Dendritic cell treated with granulocyte-macrophage colony-stimulating factor and Interleukin-4, amounts not matched to agents 40 ng/mL and 50 ng/mL, for 4 days (primary cell): ENCODE results near the gene GIT1.

Experiments used
- H3K27ac Mint-ChIP-seq: one replicate; pipeline ENCODE4 v1.8.0; 2022; ENCODE audit warnings: mild to moderate bottlenecking, mixed read lengths
- H3K27me3 Mint-ChIP-seq: one replicate; pipeline ENCODE4 v1.8.0; 2022; ENCODE audit warnings: mild to moderate bottlenecking, mixed read lengths
- H3K36me3 Mint-ChIP-seq: one replicate; pipeline ENCODE4 v1.8.0; 2022; ENCODE audit warnings: low read depth, mixed read lengths
- H3K4me1 Mint-ChIP-seq: one replicate; pipeline ENCODE4 v1.8.0; 2022; ENCODE audit warnings: low read depth, mixed read lengths
- H3K4me3 Mint-ChIP-seq: one replicate; pipeline ENCODE4 v1.8.0; 2022; ENCODE audit warnings: mild to moderate bottlenecking, moderate library complexity, mixed read lengths
- H3K9me3 Mint-ChIP-seq: one replicate; pipeline ENCODE4 v1.8.0; 2022; ENCODE audit warnings: mixed read lengths
- intact Hi-C: fragments of 100-400 bp; cut with micrococcal nuclease; formaldehyde crosslinking; loops from one replicate; pipeline ENCODE4 v1.15.0; 2022

Gene GIT1

DNA sequence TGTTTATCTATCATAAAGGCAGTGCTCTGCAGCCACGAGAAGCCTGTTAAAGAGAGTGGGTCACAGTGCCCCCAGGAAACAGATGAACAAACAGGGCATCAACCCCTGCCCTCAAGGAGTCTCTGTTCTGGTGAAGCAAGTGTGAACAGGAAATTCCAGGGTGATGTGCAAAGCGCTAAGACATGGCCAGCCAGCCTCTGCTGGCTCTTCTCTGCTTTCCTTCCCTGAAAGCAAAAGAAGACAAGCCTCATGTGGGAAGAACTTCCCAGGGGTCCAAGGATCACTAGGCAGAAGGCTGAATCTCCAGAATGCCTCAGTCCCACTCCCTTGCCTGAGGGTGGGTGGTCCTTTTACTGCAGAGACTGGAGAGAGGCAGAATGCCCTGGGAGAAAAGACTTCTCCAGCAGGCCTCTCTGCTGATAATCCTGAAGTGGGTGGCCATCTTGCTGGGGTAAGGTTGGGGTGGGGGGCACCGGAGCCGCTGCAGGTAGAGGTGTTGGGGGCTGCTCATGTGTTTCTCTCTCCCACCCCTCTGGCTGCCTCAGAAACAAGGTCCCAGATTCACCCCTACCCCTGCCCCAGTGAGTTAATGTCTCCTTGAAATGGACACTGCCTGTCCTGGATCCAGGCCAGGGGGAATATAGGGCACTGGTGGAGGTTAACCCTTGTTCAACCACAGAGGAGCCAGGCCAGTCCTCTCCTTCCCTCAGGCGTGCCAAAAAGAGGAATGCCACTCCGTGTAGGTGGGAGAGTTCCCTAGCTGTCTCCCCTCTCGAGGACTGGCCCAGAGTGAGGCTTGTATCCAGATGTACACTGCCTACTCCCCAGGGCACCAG is 5.9 kb upstream of the GIT1 start:
- Mint-ChIP-seq H3K4me1 (peaks cover 49% of the 10 kb centered on the region), H3K27me3 (peaks cover 49% of the 10 kb centered on the region), H3K9me3 (no peaks in the 10 kb centered on the region), H3K27ac (no peak overlapping the region), H3K36me3 (no peaks in the 10 kb centered on the region), H3K4me3 (no peak overlapping the region)
- intact Hi-C loops = no loop called here

DNA sequence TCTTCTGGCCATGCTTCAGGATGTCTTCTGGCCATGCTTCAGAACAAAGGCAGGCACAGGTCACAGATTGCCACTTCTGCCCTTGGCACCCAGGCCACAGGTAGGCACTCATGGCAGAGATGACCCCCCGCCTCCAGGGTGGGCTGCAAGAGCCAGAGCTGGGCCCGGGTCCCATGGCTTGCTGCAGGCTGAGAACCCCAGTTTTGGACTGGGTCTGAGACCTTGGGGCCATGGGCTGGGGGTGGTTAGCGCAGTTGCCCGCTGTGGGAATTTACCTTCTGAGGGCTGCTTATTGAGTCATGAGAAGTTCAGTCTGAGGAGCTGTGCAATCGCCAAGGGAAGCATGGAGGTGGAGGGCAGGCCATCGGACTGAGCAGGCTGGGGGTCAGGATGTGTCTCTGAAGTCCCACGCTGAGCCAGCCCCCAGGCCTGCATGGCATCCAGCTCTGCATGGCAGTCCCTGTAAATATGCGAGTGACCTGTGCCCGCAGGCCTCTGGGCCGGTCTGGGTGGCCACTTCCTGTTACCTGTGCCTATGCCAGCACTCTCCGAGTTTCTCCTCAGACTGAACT is 5.2 kb upstream of the GIT1 start:
- intact Hi-C loops = no loop called here
- Mint-ChIP-seq H3K9me3 (no peaks in the 10 kb centered on the region), H3K4me1 (peaks cover 56% of the 10 kb centered on the region)

DNA sequence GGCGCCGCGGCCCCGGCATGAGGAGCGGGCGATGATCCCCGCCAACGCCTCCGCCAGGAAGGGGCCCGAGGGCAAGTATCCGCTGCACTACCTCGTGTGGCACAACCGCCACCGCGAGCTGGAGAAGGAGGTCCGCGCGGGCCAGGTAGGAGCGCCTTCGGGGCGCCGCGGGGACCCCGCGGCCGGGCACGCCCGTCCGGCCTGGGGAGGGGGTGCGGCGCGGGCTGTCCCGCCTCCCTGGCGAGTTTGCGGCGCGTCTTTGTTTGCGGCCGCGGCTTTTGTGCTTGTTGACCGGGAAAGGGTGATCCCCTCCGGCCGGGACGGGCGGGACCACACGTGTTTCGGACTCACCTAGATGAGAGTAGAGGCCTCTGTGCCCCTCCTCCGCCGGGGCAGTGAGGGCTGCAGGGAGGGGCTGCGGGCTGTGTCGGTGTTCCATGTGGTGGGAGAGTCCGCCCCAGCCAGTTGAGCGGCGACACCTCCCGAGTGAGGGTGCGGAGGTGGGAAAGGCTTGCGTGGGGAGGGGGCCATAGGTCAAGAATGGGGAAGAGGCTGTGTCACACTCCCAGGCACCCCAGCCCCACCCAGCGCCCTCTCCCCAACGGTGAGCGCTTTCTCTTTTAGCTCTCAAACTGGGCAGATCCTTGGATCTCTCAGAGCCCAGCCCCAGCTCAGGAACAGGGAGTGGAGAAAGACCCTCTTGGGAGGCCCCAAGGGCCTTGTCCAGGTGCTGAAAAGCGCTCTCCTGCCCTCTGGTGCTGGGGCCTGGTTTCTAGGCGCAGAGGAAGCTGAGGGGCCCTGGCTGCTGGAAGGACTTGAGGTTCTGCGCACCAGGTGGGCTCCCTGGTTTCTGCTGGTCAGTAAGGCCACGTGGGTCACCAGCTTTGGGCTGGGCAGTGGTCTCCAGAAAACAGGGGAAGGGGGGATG is 4.4 kb upstream of the GIT1 start:
- Mint-ChIP-seq H3K27me3 (peaks cover 40% of the 10 kb centered on the region), H3K9me3 (no peaks in the 10 kb centered on the region), H3K27ac (no peak overlapping the region), H3K4me3 (peak overlapping the region; percentile 63), H3K4me1 (peaks cover 57% of the 10 kb centered on the region), H3K36me3 (peaks cover under 1% of the 10 kb centered on the region)
- intact Hi-C loops = no loop called here

More for the DNA sequence above, 5.2 kb upstream of the GIT1 start:
- Mint-ChIP-seq H3K4me3 (no peak overlapping the region), H3K27me3 (peaks cover 46% of the 10 kb centered on the region), H3K27ac (no peak overlapping the region), H3K36me3 (no peaks in the 10 kb centered on the region)

DNA sequence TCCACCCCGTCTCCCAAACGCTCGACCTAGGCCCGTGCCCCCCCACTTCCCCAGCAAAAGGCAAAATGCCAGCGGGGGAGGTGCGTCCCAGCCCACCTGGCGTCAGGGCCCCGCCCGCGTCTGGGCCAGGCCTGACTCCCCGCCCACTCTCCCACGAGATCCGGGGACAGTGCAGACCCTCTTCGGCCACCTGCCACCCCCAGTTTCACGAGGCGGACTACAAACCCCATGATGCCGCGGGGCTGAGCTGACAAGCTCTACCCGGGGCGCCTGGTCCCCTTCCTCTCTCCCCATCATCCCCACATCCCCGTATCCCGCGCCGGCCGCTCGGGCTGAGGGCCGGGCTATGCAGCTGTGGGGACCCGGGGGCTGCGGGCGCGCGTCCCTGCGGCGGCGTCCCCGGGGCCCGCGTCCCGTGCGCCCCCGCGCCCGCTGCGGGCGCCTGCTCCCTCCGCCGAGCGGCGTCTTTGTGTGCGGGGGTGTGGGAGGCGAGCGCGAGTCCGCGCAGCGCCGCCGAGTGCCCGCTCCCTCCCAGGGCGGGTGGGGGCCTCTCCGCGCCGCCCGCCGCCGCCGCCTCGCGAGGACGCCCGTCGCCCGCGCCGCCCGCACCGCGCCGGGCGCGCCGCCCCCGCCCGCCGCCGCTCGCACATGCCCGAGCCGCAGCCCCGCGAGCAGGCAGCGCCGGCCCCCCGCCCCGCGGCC is 3.6 kb upstream of the GIT1 start, which contains the start of gene ANKRD13B:
Gene ANKRD13B, plus strand, starts transcription at position 283 of the 702 bp plus-strand sequence. CDS start 490 bp downstream, outside the sequence.
- intact Hi-C loops = loop anchor here (1.0 kb wide), 1 partner anchor 13 kb away; no protein-coding TSS in a partner anchor
- H3K27ac Mint-ChIP-seq = peak within 1 kb of the TSS; percentile 71
- peak within 1 kb of the TSS; percentile 73 for H3K4me3 Mint-ChIP-seq
- peaks cover 39% of the 10 kb centered on the region for H3K27me3 Mint-ChIP-seq
- no peaks in the 10 kb centered on the region for H3K9me3 Mint-ChIP-seq
- H3K36me3 Mint-ChIP-seq = peaks cover 9% of the 10 kb centered on the region
- H3K4me1 Mint-ChIP-seq = peaks cover 61% of the 10 kb centered on the region

DNA sequence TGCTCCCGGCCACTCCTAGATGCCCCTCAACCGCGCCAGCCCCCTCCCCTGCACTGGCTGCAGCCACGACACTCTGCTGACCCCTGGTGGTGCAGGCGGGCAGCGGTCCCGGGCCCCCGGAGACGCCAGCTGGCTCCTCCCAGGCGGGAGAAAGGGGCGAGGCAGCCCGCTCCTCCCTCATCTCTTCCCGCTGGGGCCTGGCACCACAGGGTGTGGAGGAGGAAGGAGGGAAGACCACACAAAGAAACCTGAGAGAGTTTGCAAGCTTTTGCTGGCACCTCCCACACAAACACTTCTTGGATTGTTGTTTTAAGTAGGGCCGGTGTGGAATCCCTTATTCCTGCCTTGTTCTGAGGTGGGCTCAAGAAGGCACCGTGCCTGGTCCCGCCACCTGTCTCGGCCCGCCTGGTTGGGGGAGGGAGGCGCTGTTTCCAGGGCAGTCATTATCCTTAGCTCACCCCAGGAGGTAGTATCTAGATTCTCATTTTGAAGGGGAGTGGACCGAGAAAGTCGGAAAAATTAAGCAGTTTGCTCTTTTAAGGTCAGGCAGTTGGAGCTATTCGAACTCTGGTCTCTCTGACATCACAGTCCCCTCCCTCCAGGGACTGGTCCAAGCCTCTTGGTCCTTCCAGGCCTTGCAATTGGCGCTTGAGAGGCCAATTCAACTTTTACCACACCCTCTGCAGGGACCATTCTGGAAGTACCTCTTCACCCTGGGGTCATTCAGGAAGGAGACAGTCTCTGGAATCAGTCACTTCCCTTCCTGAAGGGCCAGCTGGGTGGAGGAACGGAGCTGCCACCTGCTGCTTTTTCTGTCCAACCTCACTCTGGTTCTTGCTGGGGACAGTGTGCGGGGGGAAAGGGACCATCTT is 2.5 kb upstream of the GIT1 start:
- intact Hi-C loops = loop anchor here (1.0 kb wide), 1 partner anchor 12 kb away; no protein-coding TSS in a partner anchor
- peaks cover 39% of the 10 kb centered on the region for H3K27me3 Mint-ChIP-seq
- H3K27ac Mint-ChIP-seq = peak overlapping the region; percentile 71
- no peaks in the 10 kb centered on the region for H3K9me3 Mint-ChIP-seq
- peaks cover 10% of the 10 kb centered on the region for H3K36me3 Mint-ChIP-seq
- peaks cover 72% of the 10 kb centered on the region for H3K4me1 Mint-ChIP-seq
- peak overlapping the region; percentile 73 for H3K4me3 Mint-ChIP-seq

DNA sequence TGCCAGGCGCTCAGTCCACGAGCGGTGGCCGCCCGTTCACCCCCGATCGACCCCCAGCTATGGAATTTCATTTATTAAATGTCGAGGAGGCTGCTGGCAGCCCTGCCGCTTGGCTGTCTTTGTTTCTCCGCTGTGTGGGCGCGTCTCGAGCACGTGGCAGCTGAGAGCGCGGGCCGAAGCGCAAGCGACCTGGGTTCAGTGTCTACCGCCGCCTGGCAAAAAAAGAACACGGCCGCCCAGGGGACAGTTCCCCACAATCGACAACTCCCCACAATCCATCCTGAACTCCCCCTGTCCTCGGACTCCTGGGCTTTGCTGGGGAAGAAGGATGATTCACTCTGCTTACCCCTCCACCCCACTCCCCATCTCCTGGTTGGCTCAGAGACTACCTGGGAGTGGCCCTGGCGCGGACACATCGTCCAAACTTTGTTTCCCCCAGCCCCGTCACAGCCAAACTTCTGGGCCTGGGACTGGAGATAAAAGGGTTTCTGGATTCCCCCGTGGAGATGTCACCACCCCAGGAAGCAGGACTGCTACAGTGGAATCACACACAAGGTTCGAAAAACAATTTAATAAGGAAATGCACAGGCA is 1.8 kb upstream of the GIT1 start:
- H3K9me3 Mint-ChIP-seq = no peaks in the 10 kb centered on the region
- peak overlapping the region; percentile 51 for H3K4me3 Mint-ChIP-seq
- peak overlapping the region; percentile 71 for H3K27ac Mint-ChIP-seq
- intact Hi-C loops = no loop called here
- peaks cover 71% of the 10 kb centered on the region for H3K4me1 Mint-ChIP-seq
- H3K27me3 Mint-ChIP-seq = peaks cover 39% of the 10 kb centered on the region
- peaks cover 10% of the 10 kb centered on the region for H3K36me3 Mint-ChIP-seq

DNA sequence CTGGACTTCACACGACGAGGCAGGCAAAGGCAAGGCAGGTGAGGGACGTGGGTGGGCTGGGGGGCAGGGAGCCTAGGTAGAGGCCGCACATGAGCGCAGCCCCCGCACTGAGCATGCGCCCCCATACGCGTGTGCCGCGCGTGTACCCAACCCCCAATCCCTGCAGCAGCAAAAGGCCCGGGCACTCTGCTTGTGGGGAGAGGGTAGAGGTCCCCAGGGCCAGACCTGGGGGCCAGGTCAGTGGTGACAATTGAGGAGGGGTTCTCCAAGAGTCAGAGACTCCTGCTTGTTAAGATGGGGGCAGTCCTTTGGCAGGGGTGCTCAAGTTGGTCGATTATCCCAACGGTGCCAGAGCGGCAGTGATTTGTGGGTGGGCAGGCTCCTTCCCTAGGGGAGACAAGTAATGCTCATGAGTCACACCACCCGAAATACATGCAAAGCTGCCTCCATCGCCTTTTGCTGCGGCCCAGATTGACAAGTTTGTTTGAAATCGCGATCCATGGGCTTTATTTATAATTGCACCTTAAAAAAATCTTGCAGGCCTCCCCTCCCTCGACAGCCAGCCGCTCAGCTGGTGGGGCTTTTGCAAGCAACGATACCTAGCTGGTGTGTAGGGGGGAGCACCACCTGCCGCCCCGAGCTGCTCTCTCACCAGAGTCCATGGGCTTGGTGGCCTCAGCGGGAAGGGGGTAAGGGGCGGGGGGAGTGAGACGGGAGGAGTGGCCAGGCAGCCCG is 1.1 kb upstream of the GIT1 start:
- peaks cover 36% of the 10 kb centered on the region for H3K27me3 Mint-ChIP-seq
- H3K9me3 Mint-ChIP-seq = no peaks in the 10 kb centered on the region
- H3K27ac Mint-ChIP-seq = peak overlapping the region; percentile 71
- peak overlapping the region; percentile 73 for H3K4me3 Mint-ChIP-seq
- H3K4me1 Mint-ChIP-seq = peaks cover 72% of the 10 kb centered on the region
- intact Hi-C loops = no loop called here
- peaks cover 10% of the 10 kb centered on the region for H3K36me3 Mint-ChIP-seq

DNA sequence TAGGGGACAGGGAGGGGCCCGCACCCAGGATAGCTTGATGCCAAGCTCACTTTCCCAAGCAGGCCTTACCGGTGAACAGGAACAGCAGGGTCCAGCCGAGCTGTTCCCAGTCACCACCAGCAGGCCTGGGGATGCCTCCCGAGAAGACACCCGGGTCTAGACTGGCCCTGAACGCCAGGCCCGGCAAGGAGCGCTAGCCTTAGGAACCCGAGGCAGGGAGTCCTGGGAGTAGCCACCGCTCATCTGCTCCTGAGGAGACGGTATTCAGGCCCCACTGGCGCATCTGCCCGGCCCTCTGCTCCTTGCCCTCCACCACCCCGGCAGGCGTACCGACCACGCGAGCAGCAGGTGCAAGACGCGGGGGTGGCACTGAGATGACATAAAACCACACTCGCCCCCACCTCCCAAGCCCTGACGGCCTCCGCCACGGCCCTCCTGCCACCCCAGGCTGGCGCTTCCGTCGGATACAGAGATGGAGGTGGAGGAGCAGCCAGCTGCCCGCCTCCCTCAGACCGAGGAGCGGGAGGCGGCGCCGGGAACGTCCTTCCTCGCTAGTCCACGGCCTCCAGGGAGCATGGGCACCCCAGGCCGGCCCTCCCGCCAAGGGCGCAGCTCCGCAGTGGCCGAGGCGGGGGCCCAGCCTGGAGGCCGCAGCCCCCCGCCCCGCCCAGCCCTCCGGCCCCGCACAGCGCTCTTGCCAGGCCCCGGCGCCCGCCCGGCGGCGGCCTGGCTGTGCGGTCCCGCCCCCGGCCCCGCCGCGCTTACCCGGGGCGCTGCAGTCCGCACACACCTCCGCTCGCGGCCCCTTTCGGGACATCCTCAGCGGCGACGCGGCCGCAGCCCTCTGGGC is 661 bp downstream of the GIT1 start:
- peak overlapping the region; percentile 86 for H3K4me3 Mint-ChIP-seq
- peaks cover 18% of the 10 kb centered on the region for H3K27me3 Mint-ChIP-seq
- H3K27ac Mint-ChIP-seq = peak overlapping the region; percentile 80
- peaks cover 14% of the 10 kb centered on the region for H3K36me3 Mint-ChIP-seq
- H3K4me1 Mint-ChIP-seq = peaks cover 83% of the 10 kb centered on the region
- intact Hi-C loops = loop anchor here (2.0 kb wide), 1 partner anchor 24 kb away; no protein-coding TSS in a partner anchor
- no peaks in the 10 kb centered on the region for H3K9me3 Mint-ChIP-seq

DNA sequence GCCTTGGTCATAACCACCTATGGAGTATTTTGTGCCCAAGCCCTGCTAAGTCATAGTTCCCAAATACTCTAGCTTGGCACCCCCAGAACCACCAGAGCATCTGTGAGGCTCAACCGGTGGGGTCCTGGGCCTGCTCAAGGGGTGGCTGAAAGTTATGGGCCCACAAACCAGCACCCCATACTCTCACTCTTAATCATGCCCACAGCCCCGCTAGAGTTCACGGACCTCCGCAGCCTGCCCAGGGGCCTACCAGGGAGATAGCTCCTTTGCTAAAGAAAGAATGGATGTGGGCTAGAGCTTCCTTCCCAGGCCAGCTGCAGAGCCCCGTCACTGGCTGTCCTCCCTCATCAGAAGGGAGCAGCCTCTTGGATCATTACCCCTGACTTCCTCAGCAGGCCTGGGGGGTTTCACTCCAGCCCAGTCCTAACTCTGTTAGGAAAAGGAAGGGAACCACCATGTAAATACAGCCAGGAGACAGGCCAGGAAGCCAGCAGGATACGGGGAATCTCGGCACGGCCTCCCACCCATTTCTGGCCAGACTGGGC is 1.4 kb downstream of the GIT1 start:
- intact Hi-C loops = loop anchor here (2.0 kb wide), 1 partner anchor 25 kb away; no protein-coding TSS in a partner anchor
- Mint-ChIP-seq H3K27me3 (peaks cover 14% of the 10 kb centered on the region), H3K4me3 (peak overlapping the region; percentile 86), H3K4me1 (peaks cover 86% of the 10 kb centered on the region), H3K36me3 (peaks cover 21% of the 10 kb centered on the region), H3K9me3 (no peaks in the 10 kb centered on the region), H3K27ac (peak overlapping the region; percentile 80)

DNA sequence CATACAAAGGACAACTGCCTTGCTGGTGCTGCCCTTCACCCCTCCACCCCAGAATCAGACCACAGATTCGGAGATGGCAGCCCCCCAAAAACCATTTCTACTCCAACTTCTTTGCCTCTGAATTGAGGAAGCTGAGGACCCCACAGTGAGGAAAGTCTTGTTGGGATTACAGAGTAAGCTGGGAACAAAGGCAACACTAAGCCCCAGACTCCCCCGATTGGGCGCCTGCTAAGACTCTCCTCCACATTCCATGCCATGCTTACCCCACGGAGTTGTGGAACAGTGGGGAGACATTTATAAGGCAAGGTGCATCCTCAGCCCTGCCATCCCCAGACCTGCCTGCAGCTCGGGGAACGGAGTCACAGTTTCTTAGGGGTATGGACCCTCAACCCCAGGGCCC is 1.9 kb downstream of the GIT1 start:
- Mint-ChIP-seq H3K9me3 (no peaks in the 10 kb centered on the region), H3K27ac (peak overlapping the region; percentile 80), H3K36me3 (peaks cover 25% of the 10 kb centered on the region), H3K4me1 (peaks cover 87% of the 10 kb centered on the region), H3K4me3 (peak overlapping the region; percentile 86), H3K27me3 (peaks cover 11% of the 10 kb centered on the region)
- intact Hi-C loops = no loop called here
